ENCODE data around the gene AAGAB. TPM values are rescaled to one million over a fixed set of nuclear protein-coding genes. Genes with fewer than 3 reads are reported as not detected.

AAGAB gene
- polyA plus RNA-seq, 1 donor from 2014 or later, result 114 TPM

DNA sequence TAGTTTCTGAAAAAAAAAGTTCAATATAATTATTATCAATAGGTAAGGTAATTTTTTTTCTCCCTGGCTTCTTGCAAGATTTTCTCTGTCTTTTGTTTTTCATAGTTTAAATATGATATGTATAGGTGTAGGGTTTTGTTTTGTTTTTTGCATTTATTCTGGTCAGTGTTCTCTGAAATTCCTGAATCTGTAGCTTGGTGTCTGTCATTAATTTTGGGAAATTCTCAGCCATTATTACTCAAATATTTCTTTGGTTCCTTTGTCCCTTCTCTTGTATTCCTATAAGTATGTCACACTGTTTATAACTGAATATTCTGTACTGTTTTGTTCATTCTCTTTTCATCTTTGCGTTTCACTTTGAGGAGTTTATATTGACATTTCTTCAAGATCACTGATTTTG is 22.2 kb upstream of the AAGAB start (continued):
- TF ChIP-seq, protein P1, sequence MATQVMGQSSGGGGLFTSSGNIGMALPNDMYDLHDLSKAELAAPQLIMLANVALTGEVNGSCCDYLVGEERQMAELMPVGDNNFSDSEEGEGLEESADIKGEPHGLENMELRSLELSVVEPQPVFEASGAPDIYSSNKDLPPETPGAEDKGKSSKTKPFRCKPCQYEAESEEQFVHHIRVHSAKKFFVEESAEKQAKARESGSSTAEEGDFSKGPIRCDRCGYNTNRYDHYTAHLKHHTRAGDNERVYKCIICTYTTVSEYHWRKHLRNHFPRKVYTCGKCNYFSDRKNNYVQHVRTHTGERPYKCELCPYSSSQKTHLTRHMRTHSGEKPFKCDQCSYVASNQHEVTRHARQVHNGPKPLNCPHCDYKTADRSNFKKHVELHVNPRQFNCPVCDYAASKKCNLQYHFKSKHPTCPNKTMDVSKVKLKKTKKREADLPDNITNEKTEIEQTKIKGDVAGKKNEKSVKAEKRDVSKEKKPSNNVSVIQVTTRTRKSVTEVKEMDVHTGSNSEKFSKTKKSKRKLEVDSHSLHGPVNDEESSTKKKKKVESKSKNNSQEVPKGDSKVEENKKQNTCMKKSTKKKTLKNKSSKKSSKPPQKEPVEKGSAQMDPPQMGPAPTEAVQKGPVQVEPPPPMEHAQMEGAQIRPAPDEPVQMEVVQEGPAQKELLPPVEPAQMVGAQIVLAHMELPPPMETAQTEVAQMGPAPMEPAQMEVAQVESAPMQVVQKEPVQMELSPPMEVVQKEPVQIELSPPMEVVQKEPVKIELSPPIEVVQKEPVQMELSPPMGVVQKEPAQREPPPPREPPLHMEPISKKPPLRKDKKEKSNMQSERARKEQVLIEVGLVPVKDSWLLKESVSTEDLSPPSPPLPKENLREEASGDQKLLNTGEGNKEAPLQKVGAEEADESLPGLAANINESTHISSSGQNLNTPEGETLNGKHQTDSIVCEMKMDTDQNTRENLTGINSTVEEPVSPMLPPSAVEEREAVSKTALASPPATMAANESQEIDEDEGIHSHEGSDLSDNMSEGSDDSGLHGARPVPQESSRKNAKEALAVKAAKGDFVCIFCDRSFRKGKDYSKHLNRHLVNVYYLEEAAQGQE (IDR thresholded peaks at IDR 0.05; ENCODE audit: borderline replicate concordance), result no peak
- no peak for TF ChIP-seq EZH2 (IDR thresholded peaks at IDR 0.05; ENCODE audit: borderline replicate concordance, insufficient read depth, low read length, poor library complexity, severe bottlenecking)

DNA sequence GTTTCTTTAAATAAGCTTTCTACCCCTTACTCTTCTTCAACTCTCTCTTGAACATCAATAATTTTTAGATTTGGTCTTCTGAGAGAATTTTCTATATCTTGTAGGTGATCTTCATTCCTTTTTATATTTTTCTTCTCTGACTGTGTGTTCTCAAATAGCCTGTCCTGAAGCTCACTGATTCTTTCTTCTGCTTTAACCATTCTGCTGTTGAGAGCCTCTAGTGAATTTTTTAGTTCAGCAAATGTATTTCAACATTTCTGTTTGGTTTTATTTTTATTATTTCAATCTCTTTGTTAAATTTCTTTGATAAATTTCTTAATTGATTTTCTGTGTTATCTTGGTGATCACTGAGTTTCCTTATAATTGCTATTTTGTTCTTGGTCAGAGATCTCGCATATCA is 19.8 kb upstream of the AAGAB start:
- TF ChIP-seq MXI1 (conservative IDR thresholded peaks at IDR 0.05; ENCODE audit: poor library complexity, severe bottlenecking) (no peak), RAD21 (conservative IDR thresholded peaks at IDR 0.05) (no peak), TAF1 (IDR thresholded peaks at IDR 0.05; ENCODE audit: low read depth) (no peak), EP300 (conservative IDR thresholded peaks at IDR 0.05; ENCODE audit: poor library complexity, severe bottlenecking) (no peak), SMC3 (conservative IDR thresholded peaks at IDR 0.05; ENCODE audit: poor library complexity) (no peak), EZH2 (IDR thresholded peaks at IDR 0.05; ENCODE audit: borderline replicate concordance, insufficient read depth, low read length, poor library complexity, severe bottlenecking) (no peak), POLR2AphosphoS5 (IDR thresholded peaks at IDR 0.05) (no peak)
- TF ChIP-seq, protein P2, sequence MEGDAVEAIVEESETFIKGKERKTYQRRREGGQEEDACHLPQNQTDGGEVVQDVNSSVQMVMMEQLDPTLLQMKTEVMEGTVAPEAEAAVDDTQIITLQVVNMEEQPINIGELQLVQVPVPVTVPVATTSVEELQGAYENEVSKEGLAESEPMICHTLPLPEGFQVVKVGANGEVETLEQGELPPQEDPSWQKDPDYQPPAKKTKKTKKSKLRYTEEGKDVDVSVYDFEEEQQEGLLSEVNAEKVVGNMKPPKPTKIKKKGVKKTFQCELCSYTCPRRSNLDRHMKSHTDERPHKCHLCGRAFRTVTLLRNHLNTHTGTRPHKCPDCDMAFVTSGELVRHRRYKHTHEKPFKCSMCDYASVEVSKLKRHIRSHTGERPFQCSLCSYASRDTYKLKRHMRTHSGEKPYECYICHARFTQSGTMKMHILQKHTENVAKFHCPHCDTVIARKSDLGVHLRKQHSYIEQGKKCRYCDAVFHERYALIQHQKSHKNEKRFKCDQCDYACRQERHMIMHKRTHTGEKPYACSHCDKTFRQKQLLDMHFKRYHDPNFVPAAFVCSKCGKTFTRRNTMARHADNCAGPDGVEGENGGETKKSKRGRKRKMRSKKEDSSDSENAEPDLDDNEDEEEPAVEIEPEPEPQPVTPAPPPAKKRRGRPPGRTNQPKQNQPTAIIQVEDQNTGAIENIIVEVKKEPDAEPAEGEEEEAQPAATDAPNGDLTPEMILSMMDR (IDR thresholded peaks at IDR 0.05; ENCODE audit: poor library complexity, severe bottlenecking), result no peak
- TF ChIP-seq, protein P1 (IDR thresholded peaks at IDR 0.05; ENCODE audit: borderline replicate concordance), result no peak
- H2AFZ ChIP-seq (ENCODE audit: low read depth, low read length), result no peak overlapping the region

More for the DNA sequence above, 19.8 kb upstream of the AAGAB start:
- H3K27me3 ChIP-seq (ENCODE audit: insufficient read depth, low read depth, low read length), result no peaks in the 10 kb centered on the region
- no peaks in the 10 kb centered on the region for H3K9me3 ChIP-seq (ENCODE audit: low read length)
- no peaks in the 10 kb centered on the region for H3F3A ChIP-seq (ENCODE audit: insufficient read depth, low read length, poor library complexity, severe bottlenecking)
- no peaks in the 10 kb centered on the region for H4K20me1 ChIP-seq (ENCODE audit: insufficient read depth)
- no peak overlapping the region for H3K27ac ChIP-seq (ENCODE audit: low read length)
- H3K9me2 ChIP-seq (ENCODE audit: insufficient read depth, low read length), result no peaks in the 10 kb centered on the region
- H3K9ac ChIP-seq (ENCODE audit: low read length), result no peak overlapping the region
- H3K79me2 ChIP-seq (replicated peaks; ENCODE audit: insufficient read depth, low read length), result no peaks in the 10 kb centered on the region
- H3K36me3 ChIP-seq (ENCODE audit: insufficient read depth, low read length), result no peaks in the 10 kb centered on the region
- H3K4me2 ChIP-seq (ENCODE audit: low read length), result no peak overlapping the region
- H3K4me3 ChIP-seq (ENCODE audit: low read length), result no peak overlapping the region

Data from neural cell (in vitro differentiated cells).